ENCODE results near the gene PRKCG.
A peak's percentile ranks its signal among the peaks of the same experiment; 100 is the strongest.
"Not testable (repeated sequence)": the region's sequence is repeated elsewhere in the genome, so short reads cannot be mapped to it uniquely, and the experiment has no call there.

PRKCG gene

DNA sequence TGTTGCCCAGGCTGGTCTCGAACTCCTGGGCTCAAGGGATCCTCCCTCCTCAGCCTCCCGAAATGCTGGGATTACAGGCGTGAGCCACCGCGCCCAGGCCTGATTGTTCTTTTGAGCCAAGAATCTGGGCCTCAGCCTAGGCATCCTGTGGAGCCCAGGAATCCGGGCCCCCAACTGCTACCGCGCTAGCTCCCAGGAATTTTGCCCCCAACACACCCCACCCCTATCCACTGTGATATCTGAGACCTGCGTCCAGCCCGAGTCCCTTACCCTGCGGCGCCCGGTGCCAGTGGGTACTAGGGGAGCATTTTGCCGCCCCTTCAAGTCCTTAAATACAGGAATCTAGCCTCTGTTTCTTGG, 15.2 kb upstream of the PRKCG start:
- Histone ChIP-seq H3K4me3 (ENCODE audit: low read length) (peak overlapping the region; percentile 72), H3K36me3 (ENCODE audit: control insufficient read depth, insufficient read depth, low read length) (no peaks in the 10 kb centered on the region), H3K27me3 (ENCODE audit: control insufficient read depth, insufficient read depth, low read length) (no peaks in the 10 kb centered on the region), H3K9ac (ENCODE audit: low read length) (peak overlapping the region; percentile 38), H3K27ac (ENCODE audit: low read depth, low read length) (peak overlapping the region; percentile 99), H3K4me1 (ENCODE audit: control insufficient read depth, insufficient read depth, low read length) (peaks cover 16% of the 10 kb centered on the region)

- Histone ChIP-seq H3K36me3 (ENCODE audit: control insufficient read depth, insufficient read depth, low read length) (no peaks in the 10 kb centered on the region), H3K27me3 (ENCODE audit: control insufficient read depth, insufficient read depth, low read length) (no peaks in the 10 kb centered on the region), H3K4me1 (ENCODE audit: control insufficient read depth, insufficient read depth, low read length) (peaks cover 16% of the 10 kb centered on the region), H3K4me3 (ENCODE audit: low read length) (peak within 1 kb of the TSS; percentile 99), H3K9ac (ENCODE audit: low read length) (peak within 1 kb of the TSS; percentile 88), H3K27ac (ENCODE audit: low read depth, low read length) (peak within 1 kb of the TSS; percentile 99)
These were observed 14.5 kb upstream of the PRKCG start, which contains the start of gene MYADM for GRCh38 chr19:53867225-53868090. Gene MYADM, plus strand, starts transcription at chr19:53867883. Its CDS starts 5,647 bp downstream, at chr19:53873530.

DNA sequence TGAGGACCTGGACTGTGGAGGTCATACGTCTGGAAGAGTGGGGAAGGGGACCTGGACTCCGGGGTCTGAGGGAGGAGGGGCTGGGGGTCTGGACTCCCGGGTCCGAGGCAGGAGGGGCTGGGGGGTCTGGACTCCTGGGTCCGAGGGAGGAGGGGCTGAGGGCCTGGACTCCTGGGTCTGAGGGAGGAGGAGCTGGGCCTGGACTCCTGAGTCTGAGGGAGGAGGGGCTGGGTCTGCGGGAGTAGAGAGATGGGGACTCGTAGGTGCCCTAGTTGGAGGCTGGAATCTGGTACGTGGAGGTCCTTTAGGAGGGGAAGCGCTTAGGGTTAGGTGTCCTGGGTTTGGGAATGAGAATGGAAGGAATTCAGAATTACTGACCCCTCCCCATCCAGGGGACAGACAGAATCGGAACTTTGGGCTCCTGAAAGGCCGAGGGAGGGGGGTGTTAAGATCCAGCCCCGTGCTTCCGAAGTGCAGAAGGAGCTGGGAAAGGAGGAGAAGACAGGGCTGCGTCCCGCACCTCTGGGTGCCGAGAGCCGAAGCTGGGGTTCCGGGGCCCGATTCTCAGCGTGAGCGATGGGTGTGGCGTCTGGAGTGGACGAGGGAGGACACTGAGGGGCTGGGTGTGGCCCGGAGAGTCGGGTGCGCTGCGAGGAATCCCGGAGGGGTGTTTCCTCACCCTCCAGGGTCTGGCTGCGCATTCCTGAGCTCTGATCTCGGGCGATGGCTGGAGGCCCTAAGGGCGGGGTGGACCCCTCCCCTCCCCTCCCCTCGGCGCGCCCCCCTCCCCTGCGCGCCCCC, 13.7 kb upstream of the PRKCG start:
- H3K9ac ChIP-seq (ENCODE audit: low read length): peak overlapping the region; percentile 88
- H3K36me3 ChIP-seq (ENCODE audit: control insufficient read depth, insufficient read depth, low read length): peaks cover 3% of the 10 kb centered on the region
- H3K27ac ChIP-seq (ENCODE audit: low read depth, low read length): peak overlapping the region; percentile 93
- no peaks in the 10 kb centered on the region for H3K27me3 ChIP-seq (ENCODE audit: control insufficient read depth, insufficient read depth, low read length)
- peaks cover 20% of the 10 kb centered on the region for H3K4me1 ChIP-seq (ENCODE audit: control insufficient read depth, insufficient read depth, low read length)
- H3K4me3 ChIP-seq (ENCODE audit: low read length): peak overlapping the region; percentile 99

DNA sequence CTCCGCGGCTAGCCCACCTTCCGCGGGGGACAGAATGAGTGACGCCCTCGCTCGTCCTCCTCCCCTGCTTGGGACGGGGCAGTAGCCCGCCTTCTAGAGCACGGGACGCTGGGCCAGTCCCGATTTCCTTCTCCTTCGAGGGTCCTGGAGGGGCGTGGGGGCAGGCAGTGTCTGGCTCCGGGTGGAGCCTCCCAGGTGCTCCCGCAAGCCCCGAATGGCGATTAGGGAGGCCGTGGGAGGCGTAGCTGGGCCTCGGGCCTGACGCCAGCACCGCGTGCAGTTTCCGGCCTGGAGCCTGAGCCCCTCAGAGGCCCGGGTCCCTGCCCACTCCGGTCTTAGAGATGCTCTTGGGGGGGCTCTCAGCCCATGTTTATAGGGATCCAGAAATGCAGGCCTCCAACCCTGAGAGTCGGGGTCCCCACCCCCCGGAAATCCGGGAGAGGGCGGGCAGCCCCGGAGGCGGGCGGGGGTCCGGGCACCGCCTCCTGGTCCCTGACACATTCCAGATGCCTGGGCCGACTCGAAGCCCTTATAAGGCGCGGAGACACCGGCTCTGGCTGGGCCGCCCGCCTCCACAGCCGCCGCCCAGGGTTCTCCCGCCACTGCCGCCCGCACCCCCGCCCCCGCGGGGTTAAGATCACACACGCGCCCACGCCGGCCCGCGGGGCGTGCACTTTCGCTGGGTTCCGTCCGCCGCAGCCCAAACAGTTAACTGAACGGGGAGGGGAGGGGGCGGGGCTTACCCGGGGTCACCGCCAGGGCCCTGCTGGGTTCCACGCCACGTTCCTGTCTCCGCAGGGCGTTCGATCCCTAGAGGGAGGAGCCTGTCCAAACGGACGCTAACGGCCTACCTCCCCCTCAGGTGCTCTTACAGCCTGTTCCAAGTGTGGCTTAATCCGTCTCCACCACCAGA, 12.8 kb upstream of the PRKCG start:
- peak overlapping the region; percentile 99 for H3K4me3 ChIP-seq (ENCODE audit: low read length)
- peak overlapping the region; percentile 93 for H3K9ac ChIP-seq (ENCODE audit: low read length)
- H3K27me3 ChIP-seq (ENCODE audit: control insufficient read depth, insufficient read depth, low read length): no peaks in the 10 kb centered on the region
- peaks cover 26% of the 10 kb centered on the region for H3K4me1 ChIP-seq (ENCODE audit: control insufficient read depth, insufficient read depth, low read length)
- peaks cover 10% of the 10 kb centered on the region for H3K36me3 ChIP-seq (ENCODE audit: control insufficient read depth, insufficient read depth, low read length)
- H3K27ac ChIP-seq (ENCODE audit: low read depth, low read length): peak overlapping the region; percentile 93

GRCh38 chr19:53869805-53870484, 12.1 kb upstream of the PRKCG start:
- H3K27ac ChIP-seq (ENCODE audit: low read depth, low read length): peak overlapping the region; percentile 93
- H3K36me3 ChIP-seq (ENCODE audit: control insufficient read depth, insufficient read depth, low read length): peaks cover 14% of the 10 kb centered on the region
- H3K4me1 ChIP-seq (ENCODE audit: control insufficient read depth, insufficient read depth, low read length): peaks cover 29% of the 10 kb centered on the region
- H3K4me3 ChIP-seq (ENCODE audit: low read length): peak overlapping the region; percentile 99
- peak overlapping the region; percentile 56 for H3K9ac ChIP-seq (ENCODE audit: low read length)
- not testable (repeated sequence) for H3K27me3 ChIP-seq (ENCODE audit: control insufficient read depth, insufficient read depth, low read length)

GRCh38 chr19:53870485-53870844, 11.5 kb upstream of the PRKCG start:
- Histone ChIP-seq H3K4me1 (ENCODE audit: control insufficient read depth, insufficient read depth, low read length) (peaks cover 30% of the 10 kb centered on the region), H3K4me3 (ENCODE audit: low read length) (peak overlapping the region; percentile 60), H3K9ac (ENCODE audit: low read length) (peak overlapping the region; percentile 56), H3K27ac (ENCODE audit: low read depth, low read length) (no peak overlapping the region), H3K27me3 (ENCODE audit: control insufficient read depth, insufficient read depth, low read length) (no peaks in the 10 kb centered on the region), H3K36me3 (ENCODE audit: control insufficient read depth, insufficient read depth, low read length) (peaks cover 14% of the 10 kb centered on the region)

- Histone ChIP-seq H3K36me3 (ENCODE audit: control insufficient read depth, insufficient read depth, low read length) (peaks cover 14% of the 10 kb centered on the region), H3K27ac (ENCODE audit: low read depth, low read length) (no peak overlapping the region), H3K9ac (ENCODE audit: low read length) (no peak overlapping the region), H3K4me1 (ENCODE audit: control insufficient read depth, insufficient read depth, low read length) (peaks cover 31% of the 10 kb centered on the region), H3K27me3 (ENCODE audit: control insufficient read depth, insufficient read depth, low read length) (no peaks in the 10 kb centered on the region), H3K4me3 (ENCODE audit: low read length) (no peak overlapping the region)
These were observed 10.5 kb upstream of the PRKCG start for GRCh38 chr19:53871454-53871853.

- Histone ChIP-seq H3K36me3 (ENCODE audit: control insufficient read depth, insufficient read depth, low read length) (peaks cover 14% of the 10 kb centered on the region), H3K27me3 (ENCODE audit: control insufficient read depth, insufficient read depth, low read length) (no peaks in the 10 kb centered on the region), H3K4me3 (ENCODE audit: low read length) (no peak overlapping the region), H3K4me1 (ENCODE audit: control insufficient read depth, insufficient read depth, low read length) (peaks cover 29% of the 10 kb centered on the region), H3K9ac (ENCODE audit: low read length) (no peak overlapping the region), H3K27ac (ENCODE audit: low read depth, low read length) (no peak overlapping the region)
These were observed 9.2 kb upstream of the PRKCG start for GRCh38 chr19:53872762-53873161.

GRCh38 chr19:53873773-53874605, 8.0 kb upstream of the PRKCG start:
- H3K27ac ChIP-seq (ENCODE audit: low read depth, low read length): no peak overlapping the region

GRCh38 chr19:53874606-53874990, 7.4 kb upstream of the PRKCG start:
- H3K4me1 ChIP-seq (ENCODE audit: control insufficient read depth, insufficient read depth, low read length): peaks cover 29% of the 10 kb centered on the region
- H3K36me3 ChIP-seq (ENCODE audit: control insufficient read depth, insufficient read depth, low read length): peaks cover 14% of the 10 kb centered on the region
- H3K27me3 ChIP-seq (ENCODE audit: control insufficient read depth, insufficient read depth, low read length): peaks cover 1% of the 10 kb centered on the region
- no peak overlapping the region for H3K9ac ChIP-seq (ENCODE audit: low read length)
- H3K27ac ChIP-seq (ENCODE audit: low read depth, low read length): no peak overlapping the region
- H3K4me3 ChIP-seq (ENCODE audit: low read length): no peak overlapping the region

More at GRCh38 chr19:53873773-53874605, 8.0 kb upstream of the PRKCG start:
- Histone ChIP-seq H3K9ac (ENCODE audit: low read length) (no peak overlapping the region), H3K4me1 (ENCODE audit: control insufficient read depth, insufficient read depth, low read length) (peaks cover 29% of the 10 kb centered on the region), H3K4me3 (ENCODE audit: low read length) (no peak overlapping the region), H3K36me3 (ENCODE audit: control insufficient read depth, insufficient read depth, low read length) (peaks cover 14% of the 10 kb centered on the region), H3K27me3 (ENCODE audit: control insufficient read depth, insufficient read depth, low read length) (no peaks in the 10 kb centered on the region)
